Transverse colon (tissue), 4 donors: ENCODE measurements around the gene NR1H2.

Experiments used
- CTCF ChIP-seq, 5 experiments: fragments of 200-600 bp in 3 of 5; fragments of 450-650 bp in 2 of 5; sonication (generic) in 3 of 5; IDR thresholded peaks; 1 replicate in 2 of 5; 2 replicates in 3 of 5; pipeline ENCODE4 v1.5.1; 2016 to 2017; ENCODE audit warnings: antibody characterized with exemption in 5 of 5, inconsistent platforms in 3 of 5, mild to moderate bottlenecking in 2 of 5, moderate library complexity in 1 of 5
- POLR2AphosphoS5 ChIP-seq, 3 donors: sonication (generic); formaldehyde crosslinking; IDR thresholded peaks; one replicate each; pipeline ENCODE4 v1.6.1; 2016; ENCODE audit warnings: antibody characterized with exemption in 3 of 3

GRCh38 chr19:50352242-50352641 is 24.0 kb upstream of the NR1H2 start:
- no peak for TF ChIP-seq CTCF (IDR thresholded peaks at IDR 0.05)
- no peak for TF ChIP-seq POLR2AphosphoS5 (IDR thresholded peaks at IDR 0.05)
